ENCODE results near the gene DRD3. TPM values are rescaled to one million over a fixed set of nuclear protein-coding genes. Genes with fewer than 3 reads are reported as not detected.

DRD3 gene
- total and polyA plus RNA-seq, 2 donors from 2014 or later, result not detected

GRCh38 chr3:114078126-114078525, 100.7 kb downstream of the DRD3 start:
- Histone ChIP-seq H3K4me3 (ENCODE audit: low read length in 3 of 3) (no peak overlapping the region), H3K9ac (ENCODE audit: low read length in 3 of 3) (no peak overlapping the region), H3K4me1 (ENCODE audit: control insufficient read depth in 2 of 3, insufficient read depth in 2 of 3, low read depth in 1 of 3, low read length in 3 of 3) (no peaks in the 10 kb centered on the region), H3K36me3 (ENCODE audit: control insufficient read depth in 2 of 3, insufficient read depth in 3 of 3, low read length in 3 of 3) (peaks cover 12 to 34% (median 29%) of the 10 kb centered on the region in 3 donors), H3K9me3 (ENCODE audit: control insufficient read depth in 2 of 3, insufficient read depth in 1 of 3, low read length in 3 of 3) (no peaks in the 10 kb centered on the region), H3K27me3 (ENCODE audit: control insufficient read depth, insufficient read depth, low read length) (no peaks in the 10 kb centered on the region), H3K27ac (ENCODE audit: low read depth in 2 of 2, low read length in 2 of 2) (no peak overlapping the region)
- intact Hi-C loops (cut with DNase I), result no loop called here
- no peak for TF ChIP-seq CTCF (IDR thresholded peaks at IDR 0.05; ENCODE audit: borderline replicate concordance, extremely low read depth, insufficient read depth)
- DNase-seq (no peak), FAIRE-seq (no peak)

Other genes with a start within 250 kb of the DRD3 start
- 20.1 TPM for gene ZDHHC23, start 231.0 kb downstream of the DRD3 start, total RNA-seq
- gene ZDHHC23, start 231.0 kb downstream of the DRD3 start, polyA plus RNA-seq (ENCODE audit: insufficient read depth, low read depth, low replicate concordance), result 4.8 TPM
- 11.7 TPM for gene CCDC191, start 122.5 kb downstream of the DRD3 start, total RNA-seq
- 3.7 TPM for gene CCDC191, start 122.5 kb downstream of the DRD3 start, polyA plus RNA-seq (ENCODE audit: insufficient read depth, low read depth, low replicate concordance)
- gene QTRT2, start 122.3 kb downstream of the DRD3 start, total RNA-seq, result 26.1 TPM
- gene QTRT2, start 122.3 kb downstream of the DRD3 start, polyA plus RNA-seq (ENCODE audit: insufficient read depth, low read depth, low replicate concordance), result 4.7 TPM
- gene ZNF80, start 58.5 kb upstream of the DRD3 start, total RNA-seq, result 0.28 TPM
- gene ZNF80, start 58.5 kb upstream of the DRD3 start, polyA plus RNA-seq (ENCODE audit: insufficient read depth, low read depth, low replicate concordance), result not detected
- 2.7 TPM for gene TIGIT, start 115.0 kb upstream of the DRD3 start, total RNA-seq
- gene TIGIT, start 115.0 kb upstream of the DRD3 start, polyA plus RNA-seq (ENCODE audit: insufficient read depth, low read depth, low replicate concordance), result not detected